GM21515 (cell line): ENCODE results near the gene PARP11.

Experiments used
- ATAC-seq: cut with Tn5 transposase; IDR thresholded peaks from one replicate; pipeline ENCODE4 v1.9.1; 2021; ENCODE audit not compliant: unreplicated experiment

The PARP11 gene

DNA sequence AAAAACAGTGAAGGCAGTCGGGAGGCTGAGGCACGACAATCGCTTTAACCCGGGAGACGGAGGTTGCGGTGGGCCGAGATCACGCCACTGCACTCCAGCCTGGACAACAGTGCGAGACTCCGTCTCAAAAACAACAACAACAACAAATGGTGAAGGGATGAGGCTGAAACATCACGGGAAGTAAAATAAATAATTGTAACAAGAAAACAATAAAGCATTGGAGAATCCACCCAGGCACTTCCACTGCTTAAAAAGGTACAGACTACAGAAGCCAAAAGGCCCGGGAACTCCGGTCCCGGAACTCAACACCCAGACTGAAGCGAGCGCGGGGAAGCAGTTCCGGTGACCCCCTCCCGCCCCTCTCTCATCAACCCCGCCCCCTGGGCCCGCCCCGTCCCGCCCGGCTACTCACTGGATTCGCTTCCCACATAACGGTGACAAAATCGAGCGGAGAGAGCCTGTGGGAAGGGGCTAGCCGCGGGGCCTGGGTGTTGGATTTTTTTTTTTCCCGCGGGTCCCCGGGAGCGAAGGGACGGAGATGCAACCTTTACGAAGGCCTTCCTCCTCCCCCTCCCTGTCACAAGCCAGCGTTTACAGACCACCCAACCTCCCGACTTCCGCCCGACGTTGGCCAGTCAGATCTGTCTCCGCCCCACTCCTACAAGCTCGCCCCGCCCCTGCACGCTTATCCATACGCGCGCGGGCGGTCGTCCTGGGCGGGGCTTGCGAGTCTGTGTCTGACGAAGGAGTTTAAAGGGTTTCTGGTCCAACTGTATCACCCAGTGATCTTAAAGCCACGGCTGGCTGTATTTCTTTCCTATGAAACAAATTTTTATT is at the start of gene PARP11:
PARP11 (minus strand) TSS at position 600 of the 837 bp plus-strand sequence; CDS start at position 430, 170 bp downstream.
- ATAC-seq = peak; percentile 92

DNA sequence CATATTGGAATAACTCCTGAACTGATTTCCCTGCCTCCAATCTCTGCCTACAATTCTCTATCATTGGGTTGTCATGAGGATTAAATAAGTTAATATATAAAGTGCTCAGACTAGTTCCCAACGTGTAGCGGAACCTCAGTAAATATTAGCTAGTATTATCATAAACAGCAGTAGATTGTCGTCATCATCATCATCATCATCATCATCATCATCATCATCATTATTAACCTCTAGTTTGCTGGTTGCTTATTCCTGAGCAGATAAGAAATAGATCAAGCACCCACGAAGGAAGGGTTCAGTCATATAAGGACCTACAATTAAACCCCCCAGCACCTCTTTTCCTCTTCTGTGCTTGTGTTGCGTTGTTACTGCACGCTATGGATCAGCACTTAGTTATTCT is 48.8 kb upstream of the PARP11 start:
- no peak for ATAC-seq

- ATAC-seq = no peak
Measured at GRCh38 chr12:3921526-3921925, 48.3 kb upstream of the PARP11 start.

- no peak for ATAC-seq
Measured at GRCh38 chr12:3921151-3921471, 47.9 kb upstream of the PARP11 start.

GRCh38 chr12:3920351-3921150 is 47.4 kb upstream of the PARP11 start:
- ATAC-seq = no peak

DNA sequence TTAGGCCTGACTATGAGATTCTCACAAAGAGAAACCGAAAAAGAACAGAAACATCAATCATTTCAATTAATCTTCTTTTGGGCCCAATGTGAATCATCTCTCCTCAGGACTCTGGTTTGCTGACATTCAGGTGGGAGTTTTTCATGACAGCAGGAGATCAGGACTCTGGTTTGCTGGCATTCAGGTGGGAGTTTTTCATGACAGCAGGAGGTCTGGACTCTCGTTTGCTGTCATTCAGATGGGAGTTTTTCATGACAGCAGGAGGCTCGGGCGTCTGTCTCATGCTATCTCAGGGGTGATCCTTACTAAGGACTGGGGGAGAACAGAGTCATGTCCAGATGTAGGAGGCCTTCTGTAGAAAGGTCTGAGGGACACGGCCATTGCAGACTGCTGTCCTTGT is 40.1 kb upstream of the PARP11 start:
- ATAC-seq = no peak

DNA sequence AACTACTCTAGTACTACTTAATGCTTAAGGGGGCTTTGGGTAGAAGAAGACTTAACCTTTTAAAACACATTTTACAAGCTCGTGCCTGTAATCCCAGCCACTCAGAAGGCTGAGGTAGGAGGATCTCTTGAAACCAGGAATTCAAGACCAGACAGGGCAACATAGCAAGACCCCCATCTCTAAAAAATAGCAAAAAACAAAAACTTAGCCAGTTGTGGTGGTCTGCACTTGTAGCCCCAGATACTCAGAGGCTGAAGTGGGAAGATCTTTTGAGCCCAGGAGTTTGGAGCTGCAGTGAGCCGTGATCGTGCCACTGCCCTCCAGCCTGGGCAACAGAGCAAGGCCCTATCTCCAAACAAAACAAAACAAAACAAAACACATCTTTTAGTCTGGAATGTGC is 39.7 kb upstream of the PARP11 start:
- ATAC-seq = no peak

GRCh38 chr12:3911409-3911808 is 38.2 kb upstream of the PARP11 start:
- ATAC-seq = no peak

DNA sequence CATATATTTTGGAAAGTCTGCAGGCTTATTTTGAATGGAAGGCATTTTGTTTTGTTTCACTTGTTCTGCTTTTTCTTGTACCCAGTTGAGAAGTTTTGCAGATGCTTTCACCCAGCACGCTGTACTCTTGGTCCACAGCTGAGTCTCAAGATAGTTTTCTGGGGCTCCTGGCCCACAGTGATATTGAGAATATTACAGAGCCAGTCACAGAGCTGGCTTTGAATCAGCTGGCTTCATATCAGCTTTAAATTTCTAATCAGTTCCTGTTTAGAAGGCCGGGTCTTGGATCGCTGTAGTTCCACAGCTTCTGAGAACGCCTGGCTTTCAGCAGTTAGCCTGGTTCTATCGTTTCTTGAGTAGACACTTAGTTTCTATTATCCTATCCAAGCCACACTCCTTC is 32.5 kb upstream of the PARP11 start:
- no peak for ATAC-seq

- no peak for ATAC-seq
Measured at GRCh38 chr12:3904999-3905398, 31.8 kb upstream of the PARP11 start.

- ATAC-seq = no peak
Measured at GRCh38 chr12:3902921-3903320, 29.7 kb upstream of the PARP11 start.

DNA sequence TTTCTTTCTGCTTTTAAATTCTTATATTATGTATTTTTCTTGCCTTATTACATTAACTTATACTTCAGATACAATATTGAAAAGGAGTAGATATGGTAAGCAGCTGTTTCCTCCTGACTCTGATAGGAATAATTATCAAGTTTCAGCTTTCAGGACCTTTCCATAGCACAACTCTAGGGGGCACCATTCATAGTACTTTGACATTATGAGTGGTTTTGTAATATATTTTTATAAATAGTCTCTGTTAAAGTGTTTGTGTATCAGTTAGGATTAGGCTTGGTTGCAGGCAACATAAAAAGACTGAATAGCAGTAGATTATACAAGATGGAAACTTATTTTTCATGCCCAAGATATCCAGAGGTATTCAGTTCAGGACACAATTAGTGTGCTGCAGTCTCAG is 27.9 kb upstream of the PARP11 start:
- no peak for ATAC-seq

GRCh38 chr12:3898756-3899155 is 25.6 kb upstream of the PARP11 start:
- no peak for ATAC-seq

GRCh38 chr12:3897371-3897971 is 24.3 kb upstream of the PARP11 start:
- ATAC-seq = no peak

DNA sequence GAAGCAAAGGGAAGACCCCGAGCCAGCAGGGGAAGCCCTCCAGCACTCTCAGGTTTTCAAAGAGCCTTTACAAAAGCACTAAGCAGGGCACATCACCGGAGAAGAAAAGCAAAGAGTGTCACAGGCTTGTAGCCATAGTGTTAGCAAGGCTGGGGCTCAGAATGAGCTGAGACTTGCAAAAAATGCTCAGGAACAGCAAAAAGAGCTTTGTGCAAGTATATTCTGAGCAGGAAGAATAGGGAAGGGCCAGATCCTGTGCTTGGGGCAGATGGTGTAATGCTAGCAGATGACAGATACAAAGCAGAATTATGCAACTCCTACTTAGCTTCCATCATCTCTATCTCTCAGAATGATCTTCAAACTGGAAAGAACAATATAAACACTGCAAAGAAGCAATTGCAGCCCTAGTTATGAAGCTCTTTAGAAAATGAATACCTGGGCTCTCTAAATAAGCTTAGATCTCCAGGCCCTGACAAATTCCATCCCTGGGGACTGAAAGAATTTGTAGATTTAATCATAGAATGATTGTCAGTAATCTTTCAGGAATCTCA is 23.7 kb upstream of the PARP11 start:
- no peak for ATAC-seq

DNA sequence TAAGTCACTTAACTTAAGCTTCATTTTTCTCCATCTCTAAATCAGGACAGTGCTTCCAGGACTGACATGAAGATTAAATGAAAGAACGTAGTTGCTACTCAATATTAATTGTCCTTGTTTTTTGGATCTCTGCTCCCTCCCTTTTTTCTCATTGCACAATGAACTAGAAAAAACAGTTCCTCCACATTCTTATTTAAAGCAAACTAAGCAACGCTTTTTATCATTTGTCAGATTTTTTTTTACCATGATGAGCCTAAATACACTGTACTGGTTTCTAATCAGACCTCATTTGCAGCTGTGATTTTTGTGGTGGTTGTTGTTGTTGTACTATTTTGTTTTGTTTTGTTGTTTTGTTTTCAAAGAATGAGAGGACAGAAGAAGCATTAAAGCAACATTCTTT is 23.2 kb upstream of the PARP11 start:
- ATAC-seq = no peak

GRCh38 chr12:3892631-3893030 is 19.4 kb upstream of the PARP11 start:
- no peak for ATAC-seq

- no peak for ATAC-seq
Measured at GRCh38 chr12:3891201-3891600, 18.0 kb upstream of the PARP11 start.

DNA sequence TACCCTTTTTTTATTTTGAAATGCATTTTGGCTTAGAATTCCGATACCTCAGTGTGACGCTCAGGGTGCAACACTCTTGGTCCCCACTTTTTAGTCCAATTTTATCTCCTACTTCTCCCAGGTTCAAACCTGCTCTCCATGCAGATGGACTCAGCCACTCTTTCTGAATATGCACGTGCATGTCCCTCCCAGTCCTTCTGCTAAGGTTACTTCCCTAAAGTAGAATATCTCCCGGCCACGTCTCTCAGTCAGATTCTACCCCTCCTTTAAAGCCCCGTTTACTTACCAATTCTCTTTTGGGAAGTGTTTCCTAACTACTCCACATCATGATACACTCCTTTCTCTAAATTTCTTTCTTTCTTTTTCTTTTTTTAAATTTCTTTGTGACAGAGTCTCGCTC is 15.5 kb upstream of the PARP11 start:
- no peak for ATAC-seq

DNA sequence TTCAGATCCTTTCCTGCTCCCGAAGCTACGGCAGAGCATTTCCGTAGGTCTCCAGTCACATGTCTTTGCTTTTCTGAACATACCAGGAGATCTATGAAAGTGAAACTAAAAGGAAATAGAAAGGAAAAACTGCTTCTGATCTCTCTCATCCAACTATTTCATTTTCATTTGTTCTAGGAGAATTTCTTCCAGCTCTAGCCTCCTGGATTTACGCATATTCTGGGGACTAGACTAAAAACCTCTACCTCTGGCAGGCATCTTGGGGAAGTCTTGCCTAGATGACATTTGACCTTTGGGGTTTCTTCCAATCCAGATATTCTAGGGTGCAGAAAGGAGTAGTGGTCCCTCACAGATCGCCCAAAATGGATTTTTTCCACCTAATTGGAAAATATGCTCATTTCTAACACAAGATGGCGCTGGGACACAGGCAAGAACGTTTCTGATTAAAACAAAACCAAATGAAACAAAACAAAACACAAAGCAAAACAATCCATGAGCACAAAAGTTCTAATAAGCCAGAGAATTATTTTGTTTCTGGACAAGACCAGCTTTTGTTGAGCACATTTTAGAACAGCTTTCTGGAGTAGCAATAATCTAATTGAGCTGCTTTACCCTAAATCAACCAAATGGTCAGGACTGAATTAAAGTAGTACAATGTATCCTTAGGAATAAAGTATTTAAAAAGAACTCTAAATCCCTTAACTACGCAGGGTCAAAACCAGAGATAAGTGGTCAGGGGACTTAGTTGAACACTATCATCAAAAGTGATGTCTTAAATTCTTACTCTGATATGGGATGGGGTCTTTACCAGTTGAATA is 12.3 kb upstream of the PARP11 start:
- no peak for ATAC-seq

DNA sequence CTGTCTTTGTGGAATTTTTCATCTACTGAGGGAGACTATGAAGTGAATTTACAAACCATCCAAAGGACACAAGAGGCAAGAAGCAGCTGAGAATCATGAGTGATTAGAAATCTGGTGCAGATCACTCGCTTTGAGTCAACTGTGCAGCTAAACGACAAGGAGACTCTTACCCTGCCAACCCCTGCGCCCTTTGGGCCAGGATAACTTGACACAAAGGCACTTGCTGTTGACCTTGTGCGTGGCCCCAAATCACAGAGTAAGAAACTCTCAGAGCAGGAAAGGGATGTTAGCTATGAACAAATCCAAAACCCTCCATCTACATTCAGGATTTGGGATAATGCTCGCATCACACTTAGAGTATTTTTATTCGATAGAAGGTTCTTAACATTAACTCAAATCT is 11.5 kb upstream of the PARP11 start:
- no peak for ATAC-seq
